ENCODE data around the gene FGD4. TPM values are rescaled to one million over a fixed set of nuclear protein-coding genes. Genes with fewer than 3 reads are reported as not detected.

FGD4 gene
- total and polyA plus RNA-seq, 5 donors from 2014 or later, result 0.02 to 0.67 TPM; not detected in 3

GRCh38 chr12:32367381-32367780 lies 32.0 kb upstream of the FGD4 start:
- H3K4me1 ChIP-seq (ENCODE audit: control insufficient read depth, insufficient read depth, low read length, poor library complexity, severe bottlenecking), result no peaks in the 10 kb centered on the region
- H3K27ac Mint-ChIP-seq, result no peak overlapping the region
- H3K27me3 ChIP-seq (ENCODE audit: control insufficient read depth, insufficient read depth, low read length), result no peaks in the 10 kb centered on the region
- no peak for ATAC-seq (ENCODE audit: low read depth in 2 of 2)
- H3K27me3 Mint-ChIP-seq, result no peaks in the 10 kb centered on the region
- H3K4me3 ChIP-seq (ENCODE audit: low read depth, low read length), result no peak overlapping the region
- no peaks in the 10 kb centered on the region for H3K9me3 ChIP-seq (ENCODE audit: control insufficient read depth in 2 of 2, low read length in 2 of 2)
- H3K36me3 Mint-ChIP-seq, result no peaks in the 10 kb centered on the region
- H3K4me1 Mint-ChIP-seq, result no peaks in the 10 kb centered on the region
- H3K4me3 Mint-ChIP-seq, result no peak overlapping the region
- no peaks in the 10 kb centered on the region for H3K9me3 Mint-ChIP-seq
- no peak for DNase-seq
- no peak overlapping the region for H3K27ac ChIP-seq (ENCODE audit: insufficient read depth, low read length, poor library complexity, severe bottlenecking)
- H3K36me3 ChIP-seq (ENCODE audit: control insufficient read depth, insufficient read depth, low read length), result no peaks in the 10 kb centered on the region

- Histone ChIP-seq H3K36me3 (ENCODE audit: control insufficient read depth, insufficient read depth, low read length) (no peaks in the 10 kb centered on the region), H3K4me3 (ENCODE audit: low read depth, low read length) (no peak overlapping the region), H3K9me3 (ENCODE audit: control insufficient read depth in 2 of 2, low read length in 2 of 2) (no peaks in the 10 kb centered on the region), H3K27me3 (ENCODE audit: control insufficient read depth, insufficient read depth, low read length) (no peaks in the 10 kb centered on the region), H3K27ac (ENCODE audit: insufficient read depth, low read length, poor library complexity, severe bottlenecking) (no peak overlapping the region), H3K4me1 (ENCODE audit: control insufficient read depth, insufficient read depth, low read length, poor library complexity, severe bottlenecking) (no peaks in the 10 kb centered on the region)
- DNase-seq (no peak), ATAC-seq (ENCODE audit: low read depth in 2 of 2) (no peak)
- H3K36me3 Mint-ChIP-seq, result no peaks in the 10 kb centered on the region
- no peaks in the 10 kb centered on the region for H3K27me3 Mint-ChIP-seq
- H3K27ac Mint-ChIP-seq, result no peak overlapping the region
- no peaks in the 10 kb centered on the region for H3K9me3 Mint-ChIP-seq
- no peak overlapping the region for H3K4me3 Mint-ChIP-seq
- no peaks in the 10 kb centered on the region for H3K4me1 Mint-ChIP-seq
These were observed 30.2 kb upstream of the FGD4 start for GRCh38 chr12:32369202-32369601.

- H3K9me3 Mint-ChIP-seq, result no peaks in the 10 kb centered on the region
- no peak for DNase-seq
- H3K27ac Mint-ChIP-seq, result no peak overlapping the region
These were observed 21.9 kb upstream of the FGD4 start for GRCh38 chr12:32377344-32378055.

GRCh38 chr12:32379213-32379612 lies 20.1 kb upstream of the FGD4 start:
- no peak overlapping the region for H3K4me3 Mint-ChIP-seq
- Histone ChIP-seq H3K9me3 (ENCODE audit: control insufficient read depth in 2 of 2, low read length in 2 of 2) (no peaks in the 10 kb centered on the region), H3K27me3 (ENCODE audit: control insufficient read depth, insufficient read depth, low read length) (peaks cover 4% of the 10 kb centered on the region), H3K4me3 (ENCODE audit: low read depth, low read length) (no peak overlapping the region), H3K4me1 (ENCODE audit: control insufficient read depth, insufficient read depth, low read length, poor library complexity, severe bottlenecking) (no peaks in the 10 kb centered on the region), H3K27ac (ENCODE audit: insufficient read depth, low read length, poor library complexity, severe bottlenecking) (no peak overlapping the region), H3K36me3 (ENCODE audit: control insufficient read depth, insufficient read depth, low read length) (no peaks in the 10 kb centered on the region)
- DNase-seq (no peak), ATAC-seq (ENCODE audit: low read depth in 2 of 2) (no peak)
- H3K27ac Mint-ChIP-seq, result no peak overlapping the region
- no peaks in the 10 kb centered on the region for H3K9me3 Mint-ChIP-seq
- H3K4me1 Mint-ChIP-seq, result no peaks in the 10 kb centered on the region
- peaks cover 13% of the 10 kb centered on the region for H3K27me3 Mint-ChIP-seq
- no peaks in the 10 kb centered on the region for H3K36me3 Mint-ChIP-seq

More at GRCh38 chr12:32377344-32378055, 21.9 kb upstream of the FGD4 start:
- Histone ChIP-seq H3K4me1 (ENCODE audit: control insufficient read depth, insufficient read depth, low read length, poor library complexity, severe bottlenecking) (no peaks in the 10 kb centered on the region), H3K9me3 (ENCODE audit: control insufficient read depth in 2 of 2, low read length in 2 of 2) (no peaks in the 10 kb centered on the region), H3K27ac (ENCODE audit: insufficient read depth, low read length, poor library complexity, severe bottlenecking) (no peak overlapping the region), H3K4me3 (ENCODE audit: low read depth, low read length) (no peak overlapping the region), H3K36me3 (ENCODE audit: control insufficient read depth, insufficient read depth, low read length) (no peaks in the 10 kb centered on the region), H3K27me3 (ENCODE audit: control insufficient read depth, insufficient read depth, low read length) (peaks cover 4% of the 10 kb centered on the region)
- no peak for ATAC-seq (ENCODE audit: low read depth in 2 of 2)
- Mint-ChIP-seq H3K36me3 (no peaks in the 10 kb centered on the region), H3K4me3 (no peak overlapping the region), H3K27me3 (peaks cover 4% of the 10 kb centered on the region), H3K4me1 (no peaks in the 10 kb centered on the region)

- H3K27ac Mint-ChIP-seq, result no peak overlapping the region
- no peak for DNase-seq
These were observed 19.7 kb upstream of the FGD4 start for GRCh38 chr12:32379667-32380066.

GRCh38 chr12:32382226-32382625 lies 17.1 kb upstream of the FGD4 start:
- H3K36me3 ChIP-seq (ENCODE audit: control insufficient read depth, insufficient read depth, low read length), result no peaks in the 10 kb centered on the region
- Mint-ChIP-seq H3K4me1 (no peaks in the 10 kb centered on the region), H3K4me3 (no peak overlapping the region), H3K36me3 (no peaks in the 10 kb centered on the region), H3K9me3 (no peaks in the 10 kb centered on the region), H3K27me3 (peaks cover 17% of the 10 kb centered on the region), H3K27ac (no peak overlapping the region)
- DNase-seq (no peak), ATAC-seq (ENCODE audit: low read depth in 2 of 2) (no peak)
- no peaks in the 10 kb centered on the region for H3K9me3 ChIP-seq (ENCODE audit: control insufficient read depth in 2 of 2, low read length in 2 of 2)
- H3K27me3 ChIP-seq (ENCODE audit: control insufficient read depth, insufficient read depth, low read length), result peaks cover 7% of the 10 kb centered on the region
- H3K27ac ChIP-seq (ENCODE audit: insufficient read depth, low read length, poor library complexity, severe bottlenecking), result no peak overlapping the region
- no peaks in the 10 kb centered on the region for H3K4me1 ChIP-seq (ENCODE audit: control insufficient read depth, insufficient read depth, low read length, poor library complexity, severe bottlenecking)
- H3K4me3 ChIP-seq (ENCODE audit: low read depth, low read length), result no peak overlapping the region

More at GRCh38 chr12:32379667-32380066, 19.7 kb upstream of the FGD4 start:
- Histone ChIP-seq H3K27ac (ENCODE audit: insufficient read depth, low read length, poor library complexity, severe bottlenecking) (no peak overlapping the region), H3K4me1 (ENCODE audit: control insufficient read depth, insufficient read depth, low read length, poor library complexity, severe bottlenecking) (no peaks in the 10 kb centered on the region), H3K4me3 (ENCODE audit: low read depth, low read length) (no peak overlapping the region), H3K36me3 (ENCODE audit: control insufficient read depth, insufficient read depth, low read length) (no peaks in the 10 kb centered on the region), H3K27me3 (ENCODE audit: control insufficient read depth, insufficient read depth, low read length) (peaks cover 4% of the 10 kb centered on the region), H3K9me3 (ENCODE audit: control insufficient read depth in 2 of 2, low read length in 2 of 2) (no peaks in the 10 kb centered on the region)
- Mint-ChIP-seq H3K4me3 (no peak overlapping the region), H3K9me3 (no peaks in the 10 kb centered on the region), H3K27me3 (peaks cover 17% of the 10 kb centered on the region), H3K36me3 (no peaks in the 10 kb centered on the region), H3K4me1 (no peaks in the 10 kb centered on the region)
- no peak for ATAC-seq (ENCODE audit: low read depth in 2 of 2)

- no peaks in the 10 kb centered on the region for H3K4me1 ChIP-seq (ENCODE audit: control insufficient read depth, insufficient read depth, low read length, poor library complexity, severe bottlenecking)
- Mint-ChIP-seq H3K4me3 (peak overlapping the region in 2 of 4 donors; percentile 26 to 35), H3K9me3 (peaks cover 0 to 3% (median 0%) of the 10 kb centered on the region in 7 donors), H3K4me1 (peaks cover 0 to 4% (median 2%) of the 10 kb centered on the region in 4 donors), H3K27ac (no peak overlapping the region), H3K27me3 (peaks cover 50% of the 10 kb centered on the region), H3K36me3 (no peaks in the 10 kb centered on the region)
- no peaks in the 10 kb centered on the region for H3K36me3 ChIP-seq (ENCODE audit: control insufficient read depth, insufficient read depth, low read length)
- ATAC-seq (ENCODE audit: low read depth in 2 of 2), result no peak
- no peaks in the 10 kb centered on the region for H3K9me3 ChIP-seq (ENCODE audit: control insufficient read depth in 2 of 2, low read length in 2 of 2)
- peaks cover 6% of the 10 kb centered on the region for H3K27me3 ChIP-seq (ENCODE audit: control insufficient read depth, insufficient read depth, low read length)
- DNase-seq, result peak in 2 of 3 donors; percentile 12 to 31
- no peak overlapping the region for H3K27ac ChIP-seq (ENCODE audit: insufficient read depth, low read length, poor library complexity, severe bottlenecking)
- no peak overlapping the region for H3K4me3 ChIP-seq (ENCODE audit: low read depth, low read length)
These were observed 8.7 kb upstream of the FGD4 start for GRCh38 chr12:32390572-32391219.

- peaks cover 10% of the 10 kb centered on the region for H3K27me3 ChIP-seq (ENCODE audit: control insufficient read depth, insufficient read depth, low read length)
- DNase-seq (no peak), ATAC-seq (ENCODE audit: low read depth in 2 of 2) (no peak)
- no peaks in the 10 kb centered on the region for H3K9me3 ChIP-seq (ENCODE audit: control insufficient read depth in 2 of 2, low read length in 2 of 2)
- Mint-ChIP-seq H3K36me3 (no peaks in the 10 kb centered on the region), H3K27ac (no peak overlapping the region), H3K9me3 (no peaks in the 10 kb centered on the region), H3K4me3 (no peak overlapping the region), H3K4me1 (peaks cover 0 to 8% (median 5%) of the 10 kb centered on the region in 4 donors), H3K27me3 (peaks cover 63% of the 10 kb centered on the region)
- H3K4me3 ChIP-seq (ENCODE audit: low read depth, low read length), result no peak overlapping the region
- H3K27ac ChIP-seq (ENCODE audit: insufficient read depth, low read length, poor library complexity, severe bottlenecking), result no peak overlapping the region
- peaks cover 11% of the 10 kb centered on the region for H3K4me1 ChIP-seq (ENCODE audit: control insufficient read depth, insufficient read depth, low read length, poor library complexity, severe bottlenecking)
- no peaks in the 10 kb centered on the region for H3K36me3 ChIP-seq (ENCODE audit: control insufficient read depth, insufficient read depth, low read length)
These were observed 4.3 kb upstream of the FGD4 start for GRCh38 chr12:32395026-32395425.
